Activated naive CD4-positive, alpha-beta T cell treated with anti-CD3 and anti-CD28 coated beads for 36 hours (primary cell): ENCODE data around the gene ST8SIA1. TPM values are rescaled to one million over a fixed set of nuclear protein-coding genes. Genes with fewer than 3 reads are reported as not detected.
"Not testable (repeated sequence)": the region's sequence is repeated elsewhere in the genome, so short reads cannot be mapped to it uniquely, and the experiment has no call there.

Source experiments
- CTCF ChIA-PET: fragments of 350-600 bp; sonication (Branson Sonifier 250); formaldehyde crosslinking; loops from one replicate; lab custom pipeline; 2021; ENCODE audit warnings: antibody characterized with exemption; lab: Charles Lee
- DNase-seq: peaks from one replicate; pipeline ENCODE4 v3.0.0-alpha.2; 2020
- H3K27ac Mint-ChIP-seq: one replicate; pipeline ENCODE4 v1.8.0; 2021; ENCODE audit warnings: mild to moderate bottlenecking, mixed read lengths
- H3K27me3 Mint-ChIP-seq: one replicate; pipeline ENCODE4 v1.8.0; 2021; ENCODE audit warnings: low read depth, mixed read lengths
- H3K36me3 Mint-ChIP-seq: one replicate; pipeline ENCODE4 v1.8.0; 2021; ENCODE audit warnings: low read depth, mixed read lengths
- H3K4me1 Mint-ChIP-seq: one replicate; pipeline ENCODE4 v1.8.0; 2021; ENCODE audit warnings: low read depth, mixed read lengths
- H3K4me3 Mint-ChIP-seq: one replicate; pipeline ENCODE4 v1.8.0; 2021; ENCODE audit warnings: mild to moderate bottlenecking, moderate library complexity, mixed read lengths
- H3K9me3 Mint-ChIP-seq: one replicate; pipeline ENCODE4 v1.8.0; 2021; ENCODE audit warnings: mixed read lengths
- intact Hi-C: fragments of 100-400 bp; cut with micrococcal nuclease; formaldehyde crosslinking; loops from one replicate; pipeline ENCODE4 v1.15.1; 2023
- total RNA-seq, 2 experiments: library from RNA; stranded (reverse); gene quantifications; one replicate each; pipeline ENCODE4 v1.2.3, GENCODE V29; 2021

The ST8SIA1 gene
- total RNA-seq, result 1 to 10 TPM in 1 of 2 experiments, under 1 TPM in 1; 0.84 to 1.7 TPM

- Mint-ChIP-seq H3K4me1 (peaks cover 14% of the 10 kb centered on the region), H3K4me3 (peak within 1 kb of the TSS; percentile 87), H3K27me3 (peaks cover 23% of the 10 kb centered on the region), H3K36me3 (no peaks in the 10 kb centered on the region), H3K9me3 (no peaks in the 10 kb centered on the region), H3K27ac (peak within 1 kb of the TSS; percentile 33)
- CTCF ChIA-PET, result interaction anchor here (0.6 to 3.2 kb wide), 12 partner anchors 13 to 288 kb away, joined by 3 to 23 read pairs (median 7); partner anchors contain the start of gene CMAS
- intact Hi-C loops, result loop anchor here (1.0 to 10.0 kb wide), 11 partner anchors 46 to 638 kb away; partner anchors contain the start of gene KCNJ8
- peak; percentile 54 for DNase-seq
Measured at GRCh38 chr12:22334410-22335100, at the start of gene ST8SIA1. ST8SIA1 (minus strand) TSS chr12:22334707; CDS start chr12:22334232, 475 bp downstream.

GRCh38 chr12:22380031-22380430, 45.5 kb upstream of the ST8SIA1 start:
- Mint-ChIP-seq H3K4me3 (no peak overlapping the region), H3K27me3 (no peaks in the 10 kb centered on the region), H3K36me3 (peaks cover 1% of the 10 kb centered on the region), H3K9me3 (peaks cover 3% of the 10 kb centered on the region), H3K27ac (no peak overlapping the region), H3K4me1 (no peaks in the 10 kb centered on the region)
- intact Hi-C loops, result no loop called here
- no peak for DNase-seq
- CTCF ChIA-PET, result no interaction called here

- DNase-seq, result no peak
- no peaks in the 10 kb centered on the region for H3K27me3 Mint-ChIP-seq
- H3K9me3 Mint-ChIP-seq, result no peaks in the 10 kb centered on the region
- peaks cover 9% of the 10 kb centered on the region for H3K4me1 Mint-ChIP-seq
- CTCF ChIA-PET, result no interaction called here
- intact Hi-C loops, result no loop called here
- H3K27ac Mint-ChIP-seq, result no peak overlapping the region
- peaks cover 1% of the 10 kb centered on the region for H3K36me3 Mint-ChIP-seq
- H3K4me3 Mint-ChIP-seq, result no peak overlapping the region
Measured at GRCh38 chr12:22377731-22378496, 43.4 kb upstream of the ST8SIA1 start.

GRCh38 chr12:22376596-22377150, 42.2 kb upstream of the ST8SIA1 start:
- H3K36me3 Mint-ChIP-seq, H3K27ac Mint-ChIP-seq, H3K9me3 Mint-ChIP-seq, DNase-seq, H3K27me3 Mint-ChIP-seq, H3K4me3 Mint-ChIP-seq, intact Hi-C loops, CTCF ChIA-PET: not testable (repeated sequence)
- peaks cover 10% of the 10 kb centered on the region for H3K4me1 Mint-ChIP-seq

- no peak overlapping the region for H3K27ac Mint-ChIP-seq
- peaks cover 10% of the 10 kb centered on the region for H3K4me1 Mint-ChIP-seq
- intact Hi-C loops, result no loop called here
- CTCF ChIA-PET, result no interaction called here
- no peak overlapping the region for H3K4me3 Mint-ChIP-seq
- H3K27me3 Mint-ChIP-seq, result no peaks in the 10 kb centered on the region
- DNase-seq, result no peak
- H3K9me3 Mint-ChIP-seq, result no peaks in the 10 kb centered on the region
- H3K36me3 Mint-ChIP-seq, result no peaks in the 10 kb centered on the region
Measured at GRCh38 chr12:22374508-22374907, 40.0 kb upstream of the ST8SIA1 start.

GRCh38 chr12:22372277-22372837, 37.9 kb upstream of the ST8SIA1 start:
- no peak for DNase-seq
- CTCF ChIA-PET, result no interaction called here
- H3K9me3 Mint-ChIP-seq, result peaks cover 17% of the 10 kb centered on the region
- no peaks in the 10 kb centered on the region for H3K27me3 Mint-ChIP-seq
- peaks cover 6% of the 10 kb centered on the region for H3K36me3 Mint-ChIP-seq
- no peak overlapping the region for H3K4me3 Mint-ChIP-seq
- H3K4me1 Mint-ChIP-seq, result peaks cover 10% of the 10 kb centered on the region
- intact Hi-C loops, result no loop called here
- H3K27ac Mint-ChIP-seq, result no peak overlapping the region

- intact Hi-C loops, result no loop called here
- Mint-ChIP-seq H3K36me3 (peaks cover 6% of the 10 kb centered on the region), H3K27ac (no peak overlapping the region), H3K4me1 (no peaks in the 10 kb centered on the region), H3K27me3 (no peaks in the 10 kb centered on the region), H3K9me3 (peaks cover 24% of the 10 kb centered on the region), H3K4me3 (no peak overlapping the region)
- no peak for DNase-seq
- CTCF ChIA-PET, result no interaction called here
Measured at GRCh38 chr12:22366181-22366580, 31.7 kb upstream of the ST8SIA1 start.

- Mint-ChIP-seq H3K36me3 (no peaks in the 10 kb centered on the region), H3K4me1 (no peaks in the 10 kb centered on the region), H3K27ac (no peak overlapping the region), H3K27me3 (no peaks in the 10 kb centered on the region), H3K9me3 (peaks cover 1% of the 10 kb centered on the region), H3K4me3 (no peak overlapping the region)
- DNase-seq, result no peak
- intact Hi-C loops, result no loop called here
- CTCF ChIA-PET, result no interaction called here
Measured at GRCh38 chr12:22361785-22362184, 27.3 kb upstream of the ST8SIA1 start.

- H3K27ac Mint-ChIP-seq, result no peak overlapping the region
- H3K4me3 Mint-ChIP-seq, result no peak overlapping the region
- H3K4me1 Mint-ChIP-seq, result no peaks in the 10 kb centered on the region
- intact Hi-C loops, result no loop called here
- no peaks in the 10 kb centered on the region for H3K36me3 Mint-ChIP-seq
- no peak for DNase-seq
- H3K27me3 Mint-ChIP-seq, result no peaks in the 10 kb centered on the region
- CTCF ChIA-PET, result no interaction called here
- no peaks in the 10 kb centered on the region for H3K9me3 Mint-ChIP-seq
Measured at GRCh38 chr12:22360774-22361173, 26.3 kb upstream of the ST8SIA1 start.

GRCh38 chr12:22357531-22357930, 23.0 kb upstream of the ST8SIA1 start:
- H3K27ac Mint-ChIP-seq, result no peak overlapping the region
- no peak for DNase-seq
- intact Hi-C loops, result no loop called here

GRCh38 chr12:22356231-22356630, 21.7 kb upstream of the ST8SIA1 start:
- no peak overlapping the region for H3K27ac Mint-ChIP-seq
- CTCF ChIA-PET, result no interaction called here
- no peaks in the 10 kb centered on the region for H3K9me3 Mint-ChIP-seq
- DNase-seq, result no peak
- no peaks in the 10 kb centered on the region for H3K36me3 Mint-ChIP-seq
- H3K4me3 Mint-ChIP-seq, result no peak overlapping the region
- H3K4me1 Mint-ChIP-seq, result no peaks in the 10 kb centered on the region
- H3K27me3 Mint-ChIP-seq, result no peaks in the 10 kb centered on the region
- intact Hi-C loops, result no loop called here

More at GRCh38 chr12:22357531-22357930, 23.0 kb upstream of the ST8SIA1 start:
- CTCF ChIA-PET, result interaction anchor here (0.8 kb wide), 1 partner anchor 235 kb away, joined by 4 read pairs; no protein-coding TSS in a partner anchor
- Mint-ChIP-seq H3K4me1 (no peaks in the 10 kb centered on the region), H3K36me3 (no peaks in the 10 kb centered on the region), H3K9me3 (no peaks in the 10 kb centered on the region), H3K27me3 (no peaks in the 10 kb centered on the region), H3K4me3 (no peak overlapping the region)

- H3K4me1 Mint-ChIP-seq, result no peaks in the 10 kb centered on the region
- DNase-seq, result no peak
- intact Hi-C loops, result no loop called here
- H3K9me3 Mint-ChIP-seq, result no peaks in the 10 kb centered on the region
- no peak overlapping the region for H3K4me3 Mint-ChIP-seq
- CTCF ChIA-PET, result no interaction called here
- no peak overlapping the region for H3K27ac Mint-ChIP-seq
- H3K27me3 Mint-ChIP-seq, result no peaks in the 10 kb centered on the region
- H3K36me3 Mint-ChIP-seq, result no peaks in the 10 kb centered on the region
Measured at GRCh38 chr12:22355011-22355580, 20.6 kb upstream of the ST8SIA1 start.
